IPS-18c (cell line): ENCODE measurements around the gene SELENOV.
"Not testable (repeated sequence)": the region's sequence is repeated elsewhere in the genome, so short reads cannot be mapped to it uniquely, and the experiment has no call there.

Experiments
- H3K4me3 ChIP-seq: 2 replicates; pipeline ENCODE4 v1.7.0; 2013; ENCODE audit warnings: low read depth, mild to moderate bottlenecking, low read length, moderate library complexity; ENCODE audit not compliant: insufficient read depth
- H3K9me3 ChIP-seq: one replicate; pipeline ENCODE4 v1.6.1; 2013; ENCODE audit warnings: mild to moderate bottlenecking, low read length, moderate library complexity; ENCODE audit not compliant: control insufficient read depth, insufficient read depth

The SELENOV gene, protein sequence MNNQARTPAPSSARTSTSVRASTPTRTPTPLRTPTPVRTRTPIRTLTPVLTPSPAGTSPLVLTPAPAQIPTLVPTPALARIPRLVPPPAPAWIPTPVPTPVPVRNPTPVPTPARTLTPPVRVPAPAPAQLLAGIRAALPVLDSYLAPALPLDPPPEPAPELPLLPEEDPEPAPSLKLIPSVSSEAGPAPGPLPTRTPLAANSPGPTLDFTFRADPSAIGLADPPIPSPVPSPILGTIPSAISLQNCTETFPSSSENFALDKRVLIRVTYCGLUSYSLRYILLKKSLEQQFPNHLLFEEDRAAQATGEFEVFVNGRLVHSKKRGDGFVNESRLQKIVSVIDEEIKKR

DNA sequence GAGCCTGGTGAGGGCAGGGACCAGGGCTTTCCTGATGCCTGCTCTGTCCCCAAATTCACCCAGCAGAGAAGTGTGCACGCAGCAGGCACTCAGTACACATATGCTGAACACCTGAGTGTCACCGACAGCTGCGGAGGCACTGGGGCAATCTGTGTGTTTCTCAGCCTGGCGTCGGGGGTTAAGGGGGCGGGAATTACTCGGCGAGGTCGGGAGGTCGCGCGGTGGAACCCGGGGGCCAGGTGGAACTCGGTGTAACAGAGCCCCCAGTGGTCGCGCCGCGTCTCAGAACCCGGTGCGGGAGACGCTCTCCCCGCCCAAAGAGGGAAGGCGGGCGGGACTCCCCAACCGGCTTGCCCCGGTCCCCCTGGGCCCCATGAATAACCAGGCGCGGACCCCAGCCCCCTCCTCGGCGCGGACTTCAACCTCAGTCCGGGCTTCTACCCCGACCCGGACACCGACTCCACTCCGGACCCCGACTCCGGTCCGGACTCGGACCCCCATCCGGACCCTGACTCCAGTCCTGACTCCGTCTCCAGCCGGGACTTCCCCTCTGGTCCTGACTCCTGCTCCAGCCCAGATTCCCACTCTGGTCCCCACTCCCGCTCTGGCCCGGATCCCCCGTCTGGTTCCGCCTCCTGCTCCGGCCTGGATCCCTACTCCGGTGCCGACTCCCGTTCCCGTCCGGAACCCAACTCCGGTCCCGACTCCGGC, at the start of gene SELENOV:
Gene SELENOV (plus strand): TSS at position 300 of the 711 bp plus-strand sequence. CDS start 74 bp downstream, at position 374.
- Histone ChIP-seq H3K9me3 (peaks cover 6% of the 10 kb centered on the region), H3K4me3 (peak within 1 kb of the TSS; percentile 91)

DNA sequence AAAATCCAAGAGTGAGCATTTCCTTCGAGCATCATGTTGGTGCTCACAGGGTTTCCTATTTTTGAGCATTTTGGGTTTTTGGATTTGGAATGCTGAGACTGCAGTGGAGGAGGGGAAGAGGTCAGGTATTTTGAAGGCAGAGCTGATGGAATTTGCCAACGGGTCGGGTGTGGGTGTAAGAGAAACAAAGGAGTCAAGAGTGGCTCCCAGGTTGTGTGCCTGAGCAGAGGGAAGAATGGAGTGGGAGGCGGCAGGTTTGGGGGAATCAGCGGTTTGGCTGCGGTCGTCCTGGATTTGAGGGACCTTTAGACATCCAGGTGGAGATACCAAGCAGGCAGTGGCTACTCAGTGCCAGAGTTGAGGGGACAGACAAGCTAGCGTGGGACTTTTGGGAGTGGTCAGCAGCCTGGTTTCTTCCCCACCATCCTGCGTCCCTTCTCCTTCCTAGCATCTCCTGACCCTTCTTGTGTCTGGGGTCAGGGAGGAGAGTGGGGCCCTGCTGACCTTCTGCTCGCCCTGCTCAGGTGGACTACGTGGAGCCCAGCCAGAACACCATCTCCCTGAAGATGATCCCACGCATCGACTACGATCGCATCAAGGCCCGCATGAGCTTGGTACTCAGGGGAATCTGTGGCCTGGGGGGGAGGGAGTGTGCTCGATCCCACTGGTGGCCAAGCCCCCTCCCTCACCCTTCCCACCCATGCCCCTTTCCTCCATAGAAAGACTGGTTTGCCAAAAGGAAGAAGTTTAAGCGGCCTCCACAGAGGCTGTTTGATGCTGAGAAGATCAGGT, 48.8 kb upstream of the SELENOV start:
- H3K9me3 ChIP-seq = no peaks in the 10 kb centered on the region
- H3K4me3 ChIP-seq = no peak overlapping the region

DNA sequence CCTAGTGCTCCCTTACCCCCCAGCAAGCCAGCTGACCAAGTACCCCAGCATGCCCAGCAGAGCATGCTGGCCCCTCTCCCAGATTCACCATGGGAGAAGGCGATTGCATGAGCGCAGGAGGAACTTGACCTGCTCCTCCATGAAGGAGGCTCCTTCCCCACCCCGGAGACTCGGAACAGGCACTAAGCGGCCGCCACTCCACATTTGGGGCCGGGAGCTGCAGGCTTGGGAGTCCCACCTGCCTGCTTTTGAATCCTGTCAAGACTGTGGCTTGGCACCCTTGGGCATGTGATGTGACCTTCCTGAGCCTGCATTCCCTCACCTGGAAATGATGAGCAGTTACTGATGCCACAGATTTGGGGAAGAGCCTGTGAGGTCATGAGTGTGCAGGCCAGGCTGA, 47.0 kb upstream of the SELENOV start:
- Histone ChIP-seq H3K4me3 (no peak overlapping the region), H3K9me3 (no peaks in the 10 kb centered on the region)

DNA sequence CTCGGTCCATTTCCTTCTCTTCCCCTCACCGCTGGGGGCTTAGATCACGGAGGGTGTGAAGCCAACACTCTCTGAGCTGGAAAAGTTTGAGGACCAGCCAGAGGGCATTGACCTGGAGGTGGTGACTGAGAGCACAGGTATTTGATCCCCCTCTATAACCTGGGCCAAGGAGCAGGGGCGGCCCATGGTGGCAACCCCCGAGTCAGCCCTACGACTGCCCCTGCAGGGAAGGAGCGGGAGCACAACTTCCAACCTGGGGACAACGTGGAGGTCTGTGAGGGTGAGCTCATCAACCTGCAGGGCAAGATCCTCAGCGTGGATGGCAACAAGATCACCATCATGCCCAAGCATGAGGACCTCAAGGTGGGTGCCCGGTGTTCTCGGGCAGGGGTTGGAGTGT, 45.9 kb upstream of the SELENOV start:
- Histone ChIP-seq H3K9me3 (no peaks in the 10 kb centered on the region), H3K4me3 (no peak overlapping the region)

DNA sequence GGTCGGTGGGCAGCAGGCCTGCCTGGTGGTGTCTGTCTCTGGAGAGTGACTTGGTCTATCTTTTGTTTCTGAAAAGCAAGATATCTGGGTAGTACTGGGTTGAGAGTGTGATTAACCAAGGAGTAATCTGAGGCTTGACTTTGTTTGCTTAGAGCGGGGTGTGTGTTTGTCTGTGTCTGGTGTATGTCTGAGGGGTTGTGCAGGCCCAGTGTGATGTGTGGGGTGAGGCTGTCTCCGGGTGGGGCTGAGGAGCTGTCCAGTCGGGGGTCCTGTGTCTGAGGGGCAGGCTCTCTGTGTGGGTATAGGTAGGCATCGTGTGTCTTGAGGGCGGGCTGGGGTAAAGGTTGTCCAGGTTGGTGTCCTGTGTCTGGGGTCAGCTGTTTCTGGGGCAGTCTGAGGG, 45.4 kb upstream of the SELENOV start:
- Histone ChIP-seq H3K4me3 (no peak overlapping the region), H3K9me3 (no peaks in the 10 kb centered on the region)

DNA sequence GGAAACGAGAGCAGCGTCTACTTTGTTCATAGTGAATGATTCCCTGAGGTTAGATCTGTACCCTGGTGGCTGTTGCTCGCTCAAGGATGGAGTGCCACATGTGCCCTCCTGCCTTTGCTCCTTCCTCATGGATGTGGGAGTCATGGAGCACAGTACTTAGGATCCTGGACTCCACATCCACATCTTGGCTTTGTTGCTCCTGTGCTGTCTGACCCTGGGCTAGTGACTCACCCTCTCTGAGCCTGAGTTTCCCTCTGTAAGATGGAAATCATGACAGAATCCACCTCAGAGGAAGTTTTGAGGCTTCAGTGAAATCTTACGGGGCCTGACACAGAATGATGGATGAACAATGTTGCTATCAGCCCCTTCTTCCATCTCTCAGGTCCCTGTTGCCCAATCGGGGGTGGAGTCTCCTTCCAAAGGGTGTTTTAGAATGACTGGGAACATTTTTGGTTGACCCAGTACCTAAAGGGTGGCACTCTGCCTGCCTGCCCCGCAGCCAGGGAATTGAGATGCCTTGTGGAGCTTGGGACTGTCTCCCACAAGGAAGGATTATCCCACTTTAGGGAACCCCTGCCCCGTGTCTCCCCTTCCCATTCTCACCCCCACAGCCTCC, 44.1 kb upstream of the SELENOV start:
- no peak overlapping the region for H3K4me3 ChIP-seq
- H3K9me3 ChIP-seq = no peaks in the 10 kb centered on the region

DNA sequence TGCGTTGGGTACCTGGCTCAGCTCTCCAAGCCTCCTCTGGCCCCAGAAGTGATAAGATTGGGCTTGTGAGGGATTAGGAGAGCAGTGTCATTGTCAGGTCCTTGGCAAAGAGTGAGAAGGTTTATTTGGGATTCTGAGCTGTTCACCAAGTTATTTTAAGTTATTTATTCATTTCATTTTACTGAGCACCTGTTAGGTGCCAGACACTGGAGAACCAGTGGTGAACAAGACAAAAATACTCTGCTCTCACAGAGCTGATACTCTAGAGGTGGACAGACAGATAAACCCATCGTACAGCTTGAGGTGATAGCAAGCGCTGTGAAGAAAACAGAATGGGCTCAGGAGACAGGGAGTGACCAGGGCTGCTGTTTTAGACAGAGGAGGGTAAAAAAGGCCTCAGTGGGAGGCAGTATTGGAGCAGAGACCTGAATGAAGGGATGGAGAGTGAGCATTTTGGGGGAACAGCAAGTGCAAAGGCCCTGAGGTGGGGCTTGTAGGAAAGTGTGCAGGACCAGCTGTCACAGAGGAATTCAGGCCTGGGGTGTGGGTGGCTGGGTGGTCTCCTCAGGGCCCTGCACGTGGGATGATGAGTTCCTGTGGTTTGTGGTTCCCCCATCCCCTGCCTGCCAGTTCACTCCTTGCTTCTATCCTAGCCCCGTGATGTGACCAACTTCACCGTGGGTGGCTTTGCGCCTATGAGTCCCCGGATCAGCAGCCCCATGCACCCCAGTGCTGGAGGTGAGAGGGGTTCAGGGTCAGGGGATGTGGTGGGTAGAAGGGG, 43.0 kb upstream of the SELENOV start:
- Histone ChIP-seq H3K4me3 (no peak overlapping the region), H3K9me3 (no peaks in the 10 kb centered on the region)

DNA sequence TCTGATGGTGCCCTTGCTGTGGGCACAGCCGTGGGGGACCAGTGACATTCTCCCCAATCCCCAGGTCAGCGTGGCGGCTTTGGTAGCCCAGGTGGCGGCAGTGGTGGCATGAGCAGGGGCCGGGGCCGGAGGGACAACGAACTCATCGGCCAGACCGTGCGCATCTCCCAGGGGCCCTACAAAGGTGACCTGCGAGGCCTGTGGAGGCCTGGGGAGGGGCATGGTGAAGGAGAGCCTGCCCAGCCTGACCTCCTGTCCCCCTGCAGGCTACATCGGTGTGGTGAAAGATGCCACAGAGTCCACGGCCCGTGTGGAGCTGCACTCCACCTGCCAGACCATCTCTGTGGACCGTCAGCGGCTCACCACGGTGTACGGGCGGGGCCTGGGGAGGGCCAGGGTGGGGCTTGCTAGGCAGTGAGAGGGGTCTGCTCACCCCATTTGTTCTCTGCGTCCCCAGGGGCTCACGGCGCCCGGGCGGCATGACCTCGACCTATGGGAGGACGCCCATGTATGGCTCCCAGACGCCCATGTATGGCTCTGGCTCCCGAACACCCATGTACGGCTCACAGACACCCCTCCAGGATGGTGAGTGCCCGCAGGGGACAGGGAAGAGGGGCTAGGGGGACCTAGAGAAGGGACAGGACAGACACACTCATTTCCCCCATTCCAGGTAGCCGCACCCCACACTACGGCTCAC, 42.0 kb upstream of the SELENOV start:
- no peak overlapping the region for H3K4me3 ChIP-seq
- no peaks in the 10 kb centered on the region for H3K9me3 ChIP-seq

DNA sequence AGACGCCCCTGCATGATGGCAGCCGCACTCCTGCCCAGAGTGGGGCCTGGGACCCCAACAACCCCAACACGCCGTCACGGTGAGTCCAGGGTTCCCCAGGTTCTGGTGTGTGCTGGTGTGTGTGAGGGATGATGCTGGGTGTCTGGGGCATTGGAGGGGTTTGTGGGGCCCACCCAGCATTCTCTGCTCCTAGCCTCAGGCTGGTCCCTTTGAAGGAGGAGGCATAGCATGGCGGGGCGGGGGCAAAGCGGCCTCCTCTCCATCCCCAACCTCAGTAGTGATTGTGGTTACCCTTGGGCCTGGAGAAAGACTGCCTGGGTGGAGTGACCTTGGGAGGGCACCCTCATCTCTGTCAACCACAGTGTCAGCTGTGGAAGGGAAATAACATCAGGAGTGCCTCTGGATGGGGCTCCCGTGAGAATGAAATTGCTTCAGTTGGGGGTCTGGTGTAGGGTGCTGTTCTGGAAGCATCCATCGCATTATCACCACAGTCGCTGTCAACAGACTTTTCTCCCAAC, 41.4 kb upstream of the SELENOV start:
- no peaks in the 10 kb centered on the region for H3K9me3 ChIP-seq
- H3K4me3 ChIP-seq = no peak overlapping the region

DNA sequence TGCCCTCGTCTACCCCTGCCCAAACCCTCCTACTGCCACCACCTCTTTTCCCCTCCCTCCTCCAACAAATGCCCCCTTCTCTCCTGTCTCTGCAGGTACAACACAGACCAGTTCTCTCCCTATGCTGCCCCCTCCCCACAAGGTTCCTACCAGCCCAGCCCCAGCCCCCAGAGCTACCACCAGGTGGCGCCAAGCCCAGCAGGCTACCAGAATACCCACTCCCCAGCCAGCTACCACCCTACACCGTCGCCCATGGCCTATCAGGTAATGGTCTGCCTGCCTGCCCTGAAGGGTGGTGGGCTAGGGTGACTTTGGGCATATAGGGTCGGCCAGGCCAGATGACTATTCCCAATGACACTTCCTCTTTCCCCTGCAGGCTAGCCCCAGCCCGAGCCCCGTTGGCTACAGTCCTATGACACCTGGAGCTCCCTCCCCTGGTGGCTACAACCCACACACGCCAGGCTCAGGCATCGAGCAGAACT, 40.8 kb upstream of the SELENOV start:
- H3K9me3 ChIP-seq = no peaks in the 10 kb centered on the region
- no peak overlapping the region for H3K4me3 ChIP-seq

DNA sequence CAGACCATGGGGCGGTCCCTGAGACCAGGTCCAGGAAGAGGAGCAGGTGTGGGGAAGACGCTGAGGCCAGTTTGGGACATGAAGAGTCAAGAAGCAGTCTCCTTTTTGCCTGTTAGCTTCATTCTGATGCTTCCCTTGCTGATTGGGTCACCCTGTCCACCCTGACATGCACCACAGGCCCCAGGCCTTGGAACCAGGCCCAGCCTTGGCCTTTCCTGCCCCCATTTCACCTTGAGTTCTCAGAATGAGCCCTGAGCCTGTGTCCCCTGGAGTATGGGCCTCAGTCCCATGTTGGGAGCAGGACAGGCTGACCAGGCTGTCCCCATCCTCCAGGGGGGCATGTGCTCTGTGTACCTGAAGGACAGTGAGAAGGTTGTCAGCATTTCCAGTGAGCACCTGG, 39.2 kb upstream of the SELENOV start:
- no peak overlapping the region for H3K4me3 ChIP-seq
- no peaks in the 10 kb centered on the region for H3K9me3 ChIP-seq

DNA sequence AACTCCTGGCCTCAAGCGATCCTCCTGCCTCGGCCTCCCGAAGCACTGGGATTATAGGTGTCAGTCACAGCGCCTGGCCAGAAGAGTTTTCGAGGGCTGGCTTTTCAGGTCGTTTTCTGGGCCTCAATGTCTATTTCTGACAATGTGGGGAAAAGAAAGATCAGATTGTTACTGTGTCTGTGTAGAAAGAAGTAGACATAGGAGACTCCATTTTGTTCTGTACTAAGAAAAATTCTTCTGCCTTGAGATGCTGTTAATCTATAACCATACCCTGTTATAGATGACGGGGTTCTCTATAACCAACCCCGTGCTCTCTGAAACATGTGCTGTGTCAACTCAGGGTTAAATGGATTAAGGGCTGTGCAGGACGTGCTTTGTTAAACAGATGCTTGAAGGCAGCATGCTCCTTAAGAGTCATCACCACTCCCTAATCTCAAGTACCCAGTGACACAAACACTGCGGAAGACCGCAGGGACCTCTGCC, 35.6 kb upstream of the SELENOV start:
- H3K9me3 ChIP-seq, H3K4me3 ChIP-seq: not testable (repeated sequence)

DNA sequence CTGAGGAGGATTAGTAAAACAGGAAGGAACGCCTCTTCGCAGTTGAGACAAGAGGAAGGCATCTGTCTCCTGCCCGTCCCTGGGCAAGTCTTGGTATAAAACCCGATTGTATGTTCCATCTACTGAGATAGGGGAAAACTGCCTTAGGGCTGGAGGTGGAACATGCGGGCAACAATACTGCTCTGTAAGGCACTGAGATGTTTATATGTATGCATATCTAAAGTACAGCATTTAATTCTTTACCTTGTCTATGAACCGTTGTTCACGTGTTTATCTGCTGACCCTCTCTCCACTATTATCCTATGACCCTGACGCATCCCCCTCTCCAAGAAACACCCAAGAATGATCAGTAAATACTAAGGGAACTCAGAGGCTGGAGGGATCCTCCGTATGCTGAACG, 35.0 kb upstream of the SELENOV start:
- H3K4me3 ChIP-seq = peak overlapping the region; percentile 40; the same call in 1 of the 2 replicates
- peaks cover 3% of the 10 kb centered on the region for H3K9me3 ChIP-seq

DNA sequence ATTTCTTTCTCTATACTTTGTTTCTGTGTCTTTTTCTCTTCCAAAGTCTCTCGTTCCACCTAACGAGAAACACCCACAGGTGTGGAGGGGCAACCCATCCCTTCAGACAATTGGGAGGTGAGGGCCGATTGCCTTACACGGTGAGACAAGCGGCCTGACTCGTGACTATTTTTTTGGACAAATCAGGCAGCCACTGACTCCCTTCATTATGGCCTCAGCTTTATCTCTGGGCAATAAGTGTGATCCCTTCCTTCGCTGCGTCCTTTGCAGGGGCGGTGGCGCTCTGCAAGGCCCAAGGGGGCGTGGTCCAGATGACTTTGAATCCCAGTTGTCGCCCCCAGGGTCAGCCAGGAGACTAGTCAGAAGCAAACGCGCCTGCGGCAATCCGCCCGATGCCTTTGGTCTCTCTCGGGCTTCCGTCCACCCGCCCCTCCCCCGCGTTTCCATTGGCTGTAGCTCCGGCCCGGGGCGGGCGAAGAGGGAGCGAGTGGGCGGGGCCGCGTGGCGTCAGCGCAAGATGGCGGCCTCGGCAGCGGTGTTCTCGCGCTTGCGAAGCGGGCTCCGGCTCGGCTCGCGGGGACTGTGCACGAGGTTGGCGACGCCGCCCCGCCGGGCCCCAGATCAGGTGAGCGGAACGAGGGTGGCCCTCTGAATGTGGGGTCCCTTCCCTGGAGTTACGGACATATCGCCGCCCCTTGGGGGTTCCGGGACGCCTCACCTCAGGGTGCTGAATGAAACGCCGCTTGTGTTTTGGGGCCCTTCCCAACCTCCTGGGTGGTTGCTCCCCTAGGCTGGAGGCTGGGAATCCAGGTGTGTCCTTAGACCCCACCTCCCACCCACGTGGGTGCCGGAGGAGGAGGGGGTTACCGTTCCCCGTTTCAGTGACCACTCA, 34.4 kb upstream of the SELENOV start, which contains the start of gene TIMM50:
Gene TIMM50 (plus strand): TSS at position 502 of the 892 bp plus-strand sequence. CDS start 16 bp downstream, at position 518.
- Histone ChIP-seq H3K9me3 (peaks cover 3% of the 10 kb centered on the region), H3K4me3 (peak within 1 kb of the TSS; percentile 95)

DNA sequence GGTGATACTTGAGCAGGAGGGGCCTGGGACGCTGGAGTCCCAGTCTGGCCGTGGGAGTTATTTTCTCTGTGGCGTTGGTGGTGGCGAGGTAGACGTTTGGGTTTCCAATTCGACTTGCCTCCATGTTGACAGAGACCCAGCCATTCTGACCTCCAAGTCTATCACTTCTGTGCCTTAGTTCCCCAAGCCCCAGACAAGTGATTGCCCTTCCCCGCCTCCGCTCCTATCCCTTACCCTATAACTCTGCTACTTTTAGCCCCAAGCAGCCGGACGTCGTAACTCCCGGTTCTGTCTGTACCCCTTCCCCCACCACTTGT, 33.8 kb upstream of the SELENOV start:
- H3K9me3 ChIP-seq = peaks cover 3% of the 10 kb centered on the region
- peak overlapping the region; percentile 95 for H3K4me3 ChIP-seq
